KG1 (cell line): ENCODE results near the gene FGD3.
"Not testable (repeated sequence)": the region's sequence is repeated elsewhere in the genome, so short reads cannot be mapped to it uniquely, and the experiment has no call there.

Experiments used
- DNase-seq: peaks from one replicate; lab custom pipeline; 2025; lab: John Stamatoyannopoulos, UW

The FGD3 gene

GRCh38 chr9:93005876-93006275 is 58.6 kb downstream of the FGD3 start:
- no peak for DNase-seq

GRCh38 chr9:93007529-93008058 is 60.3 kb downstream of the FGD3 start:
- DNase-seq, result no peak

- DNase-seq, result no peak
Observed at GRCh38 chr9:93008457-93008856, 61.1 kb downstream of the FGD3 start.

GRCh38 chr9:93009337-93010015 is 62.2 kb downstream of the FGD3 start:
- no peak for DNase-seq

- no peak for DNase-seq
Observed at GRCh38 chr9:93010056-93010455, 62.7 kb downstream of the FGD3 start.

- DNase-seq, result no peak
Observed at GRCh38 chr9:93010704-93011103, 63.4 kb downstream of the FGD3 start.

GRCh38 chr9:93011114-93011513 is 63.8 kb downstream of the FGD3 start:
- DNase-seq, result no peak

- DNase-seq, result no peak
Observed at GRCh38 chr9:93012963-93013855, 65.9 kb downstream of the FGD3 start.

- no peak for DNase-seq
Observed at GRCh38 chr9:93013856-93014582, 66.7 kb downstream of the FGD3 start.

- DNase-seq, result not testable (repeated sequence)
Observed at GRCh38 chr9:93015190-93015589, 67.9 kb downstream of the FGD3 start.

GRCh38 chr9:93017621-93018020 is 70.3 kb downstream of the FGD3 start:
- no peak for DNase-seq

GRCh38 chr9:93020151-93020550 is 72.8 kb downstream of the FGD3 start:
- no peak for DNase-seq

GRCh38 chr9:93020771-93021670 is 73.7 kb downstream of the FGD3 start:
- DNase-seq, result no peak

- DNase-seq, result no peak
Observed at GRCh38 chr9:93022066-93022465, 74.7 kb downstream of the FGD3 start.

GRCh38 chr9:93022721-93023520 is 75.6 kb downstream of the FGD3 start:
- DNase-seq, result no peak

GRCh38 chr9:93023521-93023815 is 76.1 kb downstream of the FGD3 start:
- DNase-seq, result no peak

GRCh38 chr9:93024646-93024910 is 77.3 kb downstream of the FGD3 start:
- DNase-seq, result no peak

- no peak for DNase-seq
Observed at GRCh38 chr9:93024986-93025630, 77.8 kb downstream of the FGD3 start.

- DNase-seq, result no peak
Observed at GRCh38 chr9:93025736-93026135, 78.4 kb downstream of the FGD3 start.

- DNase-seq, result no peak
Observed at GRCh38 chr9:93026640-93027039, 79.3 kb downstream of the FGD3 start.

- no peak for DNase-seq
Observed at GRCh38 chr9:93027750-93028149, 80.4 kb downstream of the FGD3 start.
